ENCODE measurements around the gene TGFB2. TPM values are rescaled to one million over a fixed set of nuclear protein-coding genes. Genes with fewer than 3 reads are reported as not detected.

TGFB2 gene
- total and polyA plus RNA-seq, 2 experiments from 2014 or later = 0.31 to 1.4 TPM

DNA sequence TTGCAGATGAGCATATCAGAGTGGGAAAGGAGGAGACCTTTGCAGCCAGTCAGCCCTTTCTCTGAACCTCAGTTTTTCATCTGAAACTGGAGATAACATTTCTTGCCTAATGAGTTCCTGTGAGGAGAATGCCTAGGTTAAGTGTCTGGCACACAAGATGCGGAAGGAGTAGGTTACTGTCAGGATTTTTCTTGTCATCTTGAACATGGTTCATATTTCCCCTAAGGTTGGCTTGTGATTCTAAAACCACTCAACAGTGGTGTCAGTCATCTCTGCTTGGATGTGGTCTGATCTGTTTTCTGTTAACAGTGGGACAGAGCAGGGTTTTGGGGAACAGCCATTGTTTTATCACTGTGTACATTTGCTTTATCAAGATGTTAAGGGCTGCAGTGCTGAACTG is 70.6 kb downstream of the TGFB2 start:
- Histone ChIP-seq H3F3A (replicated peaks; ENCODE audit: low read depth) (no peaks in the 10 kb centered on the region), H3K4me1 (ENCODE audit: insufficient read depth) (no peaks in the 10 kb centered on the region), H3K4me3 (no peak overlapping the region), H3K79me2 (replicated peaks; ENCODE audit: insufficient read depth) (no peaks in the 10 kb centered on the region), H3K27ac (ENCODE audit: low read depth) (no peak overlapping the region), H2AFZ (no peak overlapping the region), H4K20me1 (replicated peaks; ENCODE audit: insufficient read depth) (no peaks in the 10 kb centered on the region), H3K27me3 (ENCODE audit: insufficient read depth) (no peaks in the 10 kb centered on the region), H3K36me3 (ENCODE audit: insufficient read depth) (no peaks in the 10 kb centered on the region), H3K4me2 (no peak overlapping the region), H3K9me2 (ENCODE audit: insufficient read depth) (no peaks in the 10 kb centered on the region)
- TF ChIP-seq EZH2phosphoT487 (IDR thresholded peaks at IDR 0.05; ENCODE audit: unreplicated experiment) (no peak), JUNB (IDR thresholded peaks at IDR 0.05; ENCODE audit: unreplicated experiment) (no peak), NANOG (IDR thresholded peaks at IDR 0.05; ENCODE audit: borderline replicate concordance) (no peak), ZNF331 (CRISPR knock-in tag; IDR thresholded peaks at IDR 0.05; ENCODE audit: low read depth) (no peak), EZH2 (IDR thresholded peaks at IDR 0.05; ENCODE audit: low read depth, unreplicated experiment) (no peak), STAT1 (IDR thresholded peaks at IDR 0.05; ENCODE audit: unreplicated experiment) (no peak), CREB1 (CRISPR knock-in tag; IDR thresholded peaks at IDR 0.05; ENCODE audit: low read depth) (no peak), POLR2AphosphoS5 (IDR thresholded peaks at IDR 0.05; ENCODE audit: low read depth) (no peak), ZNF114 (CRISPR knock-in tag; IDR thresholded peaks at IDR 0.05) (no peak)
- TF ChIP-seq, protein P1, sequence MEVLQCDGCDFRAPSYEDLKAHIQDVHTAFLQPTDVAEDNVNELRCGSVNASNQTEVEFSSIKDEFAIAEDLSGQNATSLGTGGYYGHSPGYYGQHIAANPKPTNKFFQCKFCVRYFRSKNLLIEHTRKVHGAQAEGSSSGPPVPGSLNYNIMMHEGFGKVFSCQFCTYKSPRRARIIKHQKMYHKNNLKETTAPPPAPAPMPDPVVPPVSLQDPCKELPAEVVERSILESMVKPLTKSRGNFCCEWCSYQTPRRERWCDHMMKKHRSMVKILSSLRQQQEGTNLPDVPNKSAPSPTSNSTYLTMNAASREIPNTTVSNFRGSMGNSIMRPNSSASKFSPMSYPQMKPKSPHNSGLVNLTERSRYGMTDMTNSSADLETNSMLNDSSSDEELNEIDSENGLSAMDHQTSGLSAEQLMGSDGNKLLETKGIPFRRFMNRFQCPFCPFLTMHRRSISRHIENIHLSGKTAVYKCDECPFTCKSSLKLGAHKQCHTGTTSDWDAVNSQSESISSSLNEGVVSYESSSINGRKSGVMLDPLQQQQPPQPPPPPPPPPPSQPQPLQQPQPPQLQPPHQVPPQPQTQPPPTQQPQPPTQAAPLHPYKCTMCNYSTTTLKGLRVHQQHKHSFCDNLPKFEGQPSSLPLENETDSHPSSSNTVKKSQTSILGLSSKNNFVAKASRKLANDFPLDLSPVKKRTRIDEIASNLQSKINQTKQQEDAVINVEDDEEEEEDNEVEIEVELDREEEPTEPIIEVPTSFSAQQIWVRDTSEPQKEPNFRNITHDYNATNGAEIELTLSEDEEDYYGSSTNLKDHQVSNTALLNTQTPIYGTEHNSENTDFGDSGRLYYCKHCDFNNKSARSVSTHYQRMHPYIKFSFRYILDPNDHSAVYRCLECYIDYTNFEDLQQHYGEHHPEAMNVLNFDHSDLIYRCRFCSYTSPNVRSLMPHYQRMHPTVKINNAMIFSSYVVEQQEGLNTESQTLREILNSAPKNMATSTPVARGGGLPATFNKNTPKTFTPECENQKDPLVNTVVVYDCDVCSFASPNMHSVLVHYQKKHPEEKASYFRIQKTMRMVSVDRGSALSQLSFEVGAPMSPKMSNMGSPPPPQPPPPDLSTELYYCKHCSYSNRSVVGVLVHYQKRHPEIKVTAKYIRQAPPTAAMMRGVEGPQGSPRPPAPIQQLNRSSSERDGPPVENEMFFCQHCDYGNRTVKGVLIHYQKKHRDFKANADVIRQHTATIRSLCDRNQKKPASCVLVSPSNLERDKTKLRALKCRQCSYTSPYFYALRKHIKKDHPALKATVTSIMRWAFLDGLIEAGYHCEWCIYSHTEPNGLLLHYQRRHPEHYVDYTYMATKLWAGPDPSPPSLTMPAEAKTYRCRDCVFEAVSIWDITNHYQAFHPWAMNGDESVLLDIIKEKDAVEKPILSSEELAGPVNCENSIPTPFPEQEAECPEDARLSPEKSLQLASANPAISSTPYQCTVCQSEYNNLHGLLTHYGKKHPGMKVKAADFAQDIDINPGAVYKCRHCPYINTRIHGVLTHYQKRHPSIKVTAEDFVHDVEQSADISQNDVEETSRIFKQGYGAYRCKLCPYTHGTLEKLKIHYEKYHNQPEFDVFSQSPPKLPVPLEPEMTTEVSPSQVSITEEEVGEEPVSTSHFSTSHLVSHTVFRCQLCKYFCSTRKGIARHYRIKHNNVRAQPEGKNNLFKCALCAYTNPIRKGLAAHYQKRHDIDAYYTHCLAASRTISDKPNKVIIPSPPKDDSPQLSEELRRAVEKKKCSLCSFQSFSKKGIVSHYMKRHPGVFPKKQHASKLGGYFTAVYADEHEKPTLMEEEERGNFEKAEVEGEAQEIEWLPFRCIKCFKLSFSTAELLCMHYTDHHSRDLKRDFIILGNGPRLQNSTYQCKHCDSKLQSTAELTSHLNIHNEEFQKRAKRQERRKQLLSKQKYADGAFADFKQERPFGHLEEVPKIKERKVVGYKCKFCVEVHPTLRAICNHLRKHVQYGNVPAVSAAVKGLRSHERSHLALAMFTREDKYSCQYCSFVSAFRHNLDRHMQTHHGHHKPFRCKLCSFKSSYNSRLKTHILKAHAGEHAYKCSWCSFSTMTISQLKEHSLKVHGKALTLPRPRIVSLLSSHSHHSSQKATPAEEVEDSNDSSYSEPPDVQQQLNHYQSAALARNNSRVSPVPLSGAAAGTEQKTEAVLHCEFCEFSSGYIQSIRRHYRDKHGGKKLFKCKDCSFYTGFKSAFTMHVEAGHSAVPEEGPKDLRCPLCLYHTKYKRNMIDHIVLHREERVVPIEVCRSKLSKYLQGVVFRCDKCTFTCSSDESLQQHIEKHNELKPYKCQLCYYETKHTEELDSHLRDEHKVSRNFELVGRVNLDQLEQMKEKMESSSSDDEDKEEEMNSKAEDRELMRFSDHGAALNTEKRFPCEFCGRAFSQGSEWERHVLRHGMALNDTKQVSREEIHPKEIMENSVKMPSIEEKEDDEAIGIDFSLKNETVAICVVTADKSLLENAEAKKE (CRISPR knock-in tag; IDR thresholded peaks at IDR 0.05) = no peak
- TF ChIP-seq, protein P2, sequence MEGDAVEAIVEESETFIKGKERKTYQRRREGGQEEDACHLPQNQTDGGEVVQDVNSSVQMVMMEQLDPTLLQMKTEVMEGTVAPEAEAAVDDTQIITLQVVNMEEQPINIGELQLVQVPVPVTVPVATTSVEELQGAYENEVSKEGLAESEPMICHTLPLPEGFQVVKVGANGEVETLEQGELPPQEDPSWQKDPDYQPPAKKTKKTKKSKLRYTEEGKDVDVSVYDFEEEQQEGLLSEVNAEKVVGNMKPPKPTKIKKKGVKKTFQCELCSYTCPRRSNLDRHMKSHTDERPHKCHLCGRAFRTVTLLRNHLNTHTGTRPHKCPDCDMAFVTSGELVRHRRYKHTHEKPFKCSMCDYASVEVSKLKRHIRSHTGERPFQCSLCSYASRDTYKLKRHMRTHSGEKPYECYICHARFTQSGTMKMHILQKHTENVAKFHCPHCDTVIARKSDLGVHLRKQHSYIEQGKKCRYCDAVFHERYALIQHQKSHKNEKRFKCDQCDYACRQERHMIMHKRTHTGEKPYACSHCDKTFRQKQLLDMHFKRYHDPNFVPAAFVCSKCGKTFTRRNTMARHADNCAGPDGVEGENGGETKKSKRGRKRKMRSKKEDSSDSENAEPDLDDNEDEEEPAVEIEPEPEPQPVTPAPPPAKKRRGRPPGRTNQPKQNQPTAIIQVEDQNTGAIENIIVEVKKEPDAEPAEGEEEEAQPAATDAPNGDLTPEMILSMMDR (conservative IDR thresholded peaks at IDR 0.05; ENCODE audit: low read depth in 2 of 2) = no peak
- TF ChIP-seq, protein P3, sequence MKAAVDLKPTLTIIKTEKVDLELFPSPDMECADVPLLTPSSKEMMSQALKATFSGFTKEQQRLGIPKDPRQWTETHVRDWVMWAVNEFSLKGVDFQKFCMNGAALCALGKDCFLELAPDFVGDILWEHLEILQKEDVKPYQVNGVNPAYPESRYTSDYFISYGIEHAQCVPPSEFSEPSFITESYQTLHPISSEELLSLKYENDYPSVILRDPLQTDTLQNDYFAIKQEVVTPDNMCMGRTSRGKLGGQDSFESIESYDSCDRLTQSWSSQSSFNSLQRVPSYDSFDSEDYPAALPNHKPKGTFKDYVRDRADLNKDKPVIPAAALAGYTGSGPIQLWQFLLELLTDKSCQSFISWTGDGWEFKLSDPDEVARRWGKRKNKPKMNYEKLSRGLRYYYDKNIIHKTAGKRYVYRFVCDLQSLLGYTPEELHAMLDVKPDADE (IDR thresholded peaks at IDR 0.05) = no peak
- TF ChIP-seq, protein P4, sequence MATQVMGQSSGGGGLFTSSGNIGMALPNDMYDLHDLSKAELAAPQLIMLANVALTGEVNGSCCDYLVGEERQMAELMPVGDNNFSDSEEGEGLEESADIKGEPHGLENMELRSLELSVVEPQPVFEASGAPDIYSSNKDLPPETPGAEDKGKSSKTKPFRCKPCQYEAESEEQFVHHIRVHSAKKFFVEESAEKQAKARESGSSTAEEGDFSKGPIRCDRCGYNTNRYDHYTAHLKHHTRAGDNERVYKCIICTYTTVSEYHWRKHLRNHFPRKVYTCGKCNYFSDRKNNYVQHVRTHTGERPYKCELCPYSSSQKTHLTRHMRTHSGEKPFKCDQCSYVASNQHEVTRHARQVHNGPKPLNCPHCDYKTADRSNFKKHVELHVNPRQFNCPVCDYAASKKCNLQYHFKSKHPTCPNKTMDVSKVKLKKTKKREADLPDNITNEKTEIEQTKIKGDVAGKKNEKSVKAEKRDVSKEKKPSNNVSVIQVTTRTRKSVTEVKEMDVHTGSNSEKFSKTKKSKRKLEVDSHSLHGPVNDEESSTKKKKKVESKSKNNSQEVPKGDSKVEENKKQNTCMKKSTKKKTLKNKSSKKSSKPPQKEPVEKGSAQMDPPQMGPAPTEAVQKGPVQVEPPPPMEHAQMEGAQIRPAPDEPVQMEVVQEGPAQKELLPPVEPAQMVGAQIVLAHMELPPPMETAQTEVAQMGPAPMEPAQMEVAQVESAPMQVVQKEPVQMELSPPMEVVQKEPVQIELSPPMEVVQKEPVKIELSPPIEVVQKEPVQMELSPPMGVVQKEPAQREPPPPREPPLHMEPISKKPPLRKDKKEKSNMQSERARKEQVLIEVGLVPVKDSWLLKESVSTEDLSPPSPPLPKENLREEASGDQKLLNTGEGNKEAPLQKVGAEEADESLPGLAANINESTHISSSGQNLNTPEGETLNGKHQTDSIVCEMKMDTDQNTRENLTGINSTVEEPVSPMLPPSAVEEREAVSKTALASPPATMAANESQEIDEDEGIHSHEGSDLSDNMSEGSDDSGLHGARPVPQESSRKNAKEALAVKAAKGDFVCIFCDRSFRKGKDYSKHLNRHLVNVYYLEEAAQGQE (IDR thresholded peaks at IDR 0.05; ENCODE audit: unreplicated experiment) = no peak
- H3K36me3 Mint-ChIP-seq (ENCODE audit: low read depth) = peaks cover 5% of the 10 kb centered on the region; the same call in 1 of the 3 replicates
- no peak overlapping the region for H3K4me3 Mint-ChIP-seq
- DNase-seq (ENCODE audit: low spot score) = no peak
- H3K27ac Mint-ChIP-seq = no peak overlapping the region
- H3K4me1 Mint-ChIP-seq = no peaks in the 10 kb centered on the region
- peaks cover 3% of the 10 kb centered on the region for H3K27me3 Mint-ChIP-seq (ENCODE audit: insufficient read depth, low read depth, poor library complexity)
- peaks cover 17% of the 10 kb centered on the region for H3K9me3 Mint-ChIP-seq
- no peak for ATAC-seq

Data from GM23338 (cell line).